ENCODE measurements around the gene OBP2A. TPM values are rescaled to one million over a fixed set of nuclear protein-coding genes. Genes with fewer than 3 reads are reported as not detected.

Gene OBP2A
- total RNA-seq, 1 experiment from 2014 or later: not detected

- no TSS peak for BruUV-seq (replicated peaks)
Measured at GRCh38 chr9:135552021-135552697, 6.2 kb downstream of the OBP2A start.

More at GRCh38 chr9:135552021-135552697, 6.2 kb downstream of the OBP2A start:
- ATAC-seq (no peak), DNase-seq (ENCODE audit: low read depth, low spot score) (no peak)
- Histone ChIP-seq H3K27me3 (ENCODE audit: insufficient read depth, low read length) (0 out of 2 replicates have a peak, but pooled peaks cover 2% of the 10 kb centered on the region), H4K20me1 (ENCODE audit: insufficient read depth) (no peaks in the 10 kb centered on the region), H2AFZ (ENCODE audit: low read depth, low read length, poor library complexity, severe bottlenecking) (no peak overlapping the region), H3K4me2 (ENCODE audit: low read length) (no peak overlapping the region), H3K4me3 (replicated peaks in 1 of 2; ENCODE audit: low read depth in 1 of 2, low read length in 2 of 2) (no peak overlapping the region), H3K36me3 (ENCODE audit: control insufficient read depth in 1 of 2, insufficient read depth in 2 of 2, low read length in 2 of 2) (no peaks in the 10 kb centered on the region), H3K9me2 (ENCODE audit: insufficient read depth) (no peaks in the 10 kb centered on the region), H3K79me2 (ENCODE audit: insufficient read depth, low read length) (no peaks in the 10 kb centered on the region), H3K27ac (ENCODE audit: low read depth, low read length) (no peak overlapping the region), H3K4me1 (ENCODE audit: control insufficient read depth in 1 of 2, insufficient read depth in 2 of 2, low read length in 2 of 2) (no peaks in the 10 kb centered on the region), H3K9me3 (ENCODE audit: control insufficient read depth in 1 of 2, insufficient read depth in 1 of 2, low read depth in 1 of 2, low read length in 2 of 2) (no peaks in the 10 kb centered on the region), H3K9ac (ENCODE audit: low read length) (no peak overlapping the region)
- TF ChIP-seq REST (IDR thresholded peaks at IDR 0.05; ENCODE audit: low read depth) (no peak), CBX3 (IDR thresholded peaks at IDR 0.05; ENCODE audit: low read depth) (no peak), SRF (IDR thresholded peaks at IDR 0.05; ENCODE audit: low read depth) (no peak), EZH2 (IDR thresholded peaks at IDR 0.05) (no peak), FOSL1 (IDR thresholded peaks at IDR 0.05; ENCODE audit: low read depth) (no peak), ZBTB33 (IDR thresholded peaks at IDR 0.05; ENCODE audit: extremely low read depth, insufficient replicate concordance, low read length) (no peak), ZFX (IDR thresholded peaks at IDR 0.05) (no peak), MAX (IDR thresholded peaks at IDR 0.05) (no peak), EGR1 (IDR thresholded peaks at IDR 0.05; ENCODE audit: low read depth) (no peak), TCF7L2 (IDR thresholded peaks at IDR 0.05; ENCODE audit: borderline replicate concordance, extremely low read depth, insufficient read depth, insufficient read length) (no peak), YY1 (IDR thresholded peaks at IDR 0.05; ENCODE audit: extremely low read depth, insufficient replicate concordance, low read depth, low read length) (no peak), CEBPB (IDR thresholded peaks at IDR 0.05; ENCODE audit: low read depth) (no peak), ATF3 (IDR thresholded peaks at IDR 0.05) (no peak), RAD21 (IDR thresholded peaks at IDR 0.05; ENCODE audit: low read depth) (no peak), EZH2phosphoT487 (IDR thresholded peaks at IDR 0.05; ENCODE audit: borderline replicate concordance) (no peak), SP1 (IDR thresholded peaks at IDR 0.05; ENCODE audit: low read depth) (no peak)
- RAD21 ChIA-PET (ENCODE audit: low non-redundant PET in 1 of 2, low total read pairs in 2 of 2, uncharacterized antibody in 2 of 2, unreplicated experiment in 2 of 2): no interaction called here
- POLR2A ChIA-PET: no interaction called here
- intact Hi-C loops (cut with micrococcal nuclease): no loop called here
- CTCF ChIA-PET: no interaction called here
